Heart left ventricle (tissue), 13 donors: ENCODE results near the gene SIRPB1.

ENCODE experiments used
- CTCF ChIP-seq, 12 donors: fragments of 200-600 bp; sonication (generic) in 4 of 12; IDR thresholded peaks; one replicate each; pipeline versions ENCODE4 v1.5.0 to v1.8.0; 2018 to 2022; ENCODE audit warnings: antibody characterized with exemption in 12 of 12, mild to moderate bottlenecking in 5 of 12
- POLR2A ChIP-seq, 2 donors: fragments of 450-650 bp; IDR thresholded peaks; one replicate each; pipeline ENCODE4 v1.6.1; 2017; ENCODE audit warnings: antibody characterized with exemption in 2 of 2, mild to moderate bottlenecking in 2 of 2, moderate library complexity in 2 of 2
- donor health status: ischemic (EF 13 %, LVEDD 7.1; RV severe dilation, severe dysfunction).
- donor health status: DM: no; HTN: yes; CAD: no.
- donor health status: DM: no; HTN: no; CAD: no.
- donor health status: ischemic (EF 25% LVEDD 6.9; RV normal size, moderate dysfunction).
- donor health status: ischemic (EF 25% LVEDD 5.7; RV mildly dilated, moderate dysfunction).
- donor health status: ischemic (EF 35%, LVEDD 5.7; RV mildly dilated, moderate dysfunction).
- donor health status: nonischemic (EF 11% LVEDD 7.7; RV severe dilation, severe dysfunction).
- donor health status: DM: yes; HTN: yes; CAD: no.
- donor health status: PGD.
- donor health status: ischemic (EF 29% LVEDD 5.4; RV normal size, mild dysfunction).
- donor health status: nonischemic (EF 23%, LVEDD 6.1; RV moderate dilation, normal function).

DNA sequence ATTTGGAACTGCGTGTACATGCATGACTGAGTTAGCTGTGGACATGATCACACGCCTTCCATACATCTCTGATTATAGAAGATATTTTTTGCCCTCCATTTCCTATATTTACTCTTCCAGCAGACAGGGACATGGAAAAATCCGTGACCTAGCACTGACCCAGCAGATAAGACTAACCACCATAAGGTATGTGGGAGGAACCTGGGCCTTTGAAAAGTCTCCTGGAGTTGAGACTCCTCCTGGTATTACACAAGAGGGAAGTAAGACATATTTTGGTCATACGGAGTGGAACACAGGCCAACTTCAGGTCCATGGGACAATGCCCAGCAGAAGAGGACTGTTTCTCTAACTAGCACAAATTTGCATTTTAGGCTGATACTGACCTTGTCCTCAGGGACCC lies 13.7 kb upstream of the SIRPB1 start:
- TF ChIP-seq POLR2A (IDR thresholded peaks at IDR 0.05) (no peak), CTCF (IDR thresholded peaks at IDR 0.05) (no peak)
